ENCODE results near the gene SECISBP2. TPM values are rescaled to one million over a fixed set of nuclear protein-coding genes. Genes with fewer than 3 reads are reported as not detected.
"Not testable (repeated sequence)": the region's sequence is repeated elsewhere in the genome, so short reads cannot be mapped to it uniquely, and the experiment has no call there.

SECISBP2 gene
- total RNA-seq, 1 donor, result 30.8 TPM

GRCh38 chr9:89342213-89342612 is 23.9 kb downstream of the SECISBP2 start:
- H4K20me1 ChIP-seq (ENCODE audit: insufficient read depth, low read length), result peaks cover 2% of the 10 kb centered on the region
- no peaks in the 10 kb centered on the region for H3K79me2 ChIP-seq (ENCODE audit: insufficient read depth, low read length)
- H2AFZ ChIP-seq (ENCODE audit: low read length), result no peak overlapping the region
- no peaks in the 10 kb centered on the region for H3K27me3 ChIP-seq (ENCODE audit: insufficient read depth, low read length)
- H3K4me3 ChIP-seq (ENCODE audit: insufficient read depth, low read length), result no peak overlapping the region
- no peak overlapping the region for H3K4me2 ChIP-seq (ENCODE audit: insufficient read depth, low read length)
- no peak for DNase-seq (ENCODE audit: insufficient read length, low spot score, missing footprints)
- H3K27ac ChIP-seq (ENCODE audit: low read depth, low read length), result no peak overlapping the region
- H3K9me3 ChIP-seq (ENCODE audit: low read depth, low read length), result no peaks in the 10 kb centered on the region
- no peaks in the 10 kb centered on the region for H3K4me1 ChIP-seq (ENCODE audit: insufficient read depth, low read length)
- peaks cover 74% of the 10 kb centered on the region for H3K36me3 ChIP-seq (ENCODE audit: insufficient read depth, low read length)
- TF ChIP-seq CTCF (IDR thresholded peaks at IDR 0.05; ENCODE audit: extremely low read depth, low read depth, low read length), result no peak

- Histone ChIP-seq H3K4me3 (ENCODE audit: insufficient read depth, low read length) (no peak overlapping the region), H3K36me3 (ENCODE audit: insufficient read depth, low read length) (peaks cover 73% of the 10 kb centered on the region), H3K79me2 (ENCODE audit: insufficient read depth, low read length) (no peaks in the 10 kb centered on the region), H3K27ac (ENCODE audit: low read depth, low read length) (peak overlapping the region; percentile 20), H3K9me3 (ENCODE audit: low read depth, low read length) (no peaks in the 10 kb centered on the region), H3K27me3 (ENCODE audit: insufficient read depth, low read length) (no peaks in the 10 kb centered on the region), H3K4me2 (ENCODE audit: insufficient read depth, low read length) (no peak overlapping the region), H2AFZ (ENCODE audit: low read length) (no peak overlapping the region), H4K20me1 (ENCODE audit: insufficient read depth, low read length) (peaks cover 2% of the 10 kb centered on the region), H3K4me1 (ENCODE audit: insufficient read depth, low read length) (no peaks in the 10 kb centered on the region)
- peak; percentile 71 for DNase-seq (ENCODE audit: insufficient read length, low spot score, missing footprints)
- TF ChIP-seq CTCF (IDR thresholded peaks at IDR 0.05; ENCODE audit: extremely low read depth, low read depth, low read length), result no peak
Observed at GRCh38 chr9:89342948-89343347, 24.6 kb downstream of the SECISBP2 start.

DNA sequence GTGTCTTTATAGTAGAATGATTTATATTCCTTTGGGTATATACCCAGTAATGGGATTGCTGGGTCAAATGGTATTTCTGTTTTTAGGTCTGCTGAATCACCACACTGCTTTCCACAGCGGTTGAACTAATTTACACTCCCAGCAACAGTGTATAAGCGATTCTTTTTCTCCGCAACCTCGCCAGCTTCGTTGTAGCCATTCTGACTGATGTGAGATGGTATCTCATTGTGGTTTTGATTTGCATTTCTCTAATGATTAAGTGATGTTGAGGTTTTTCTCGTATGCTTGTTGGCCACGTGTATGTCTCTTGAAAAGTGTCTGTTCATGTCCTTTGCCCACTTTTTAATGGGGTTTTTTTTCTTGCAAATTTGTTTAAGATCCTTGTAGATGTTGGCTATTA is 25.5 kb downstream of the SECISBP2 start:
- H3K9me3 ChIP-seq (ENCODE audit: low read depth, low read length); H3K4me2 ChIP-seq (ENCODE audit: insufficient read depth, low read length); H2AFZ ChIP-seq (ENCODE audit: low read length); H3K27me3 ChIP-seq (ENCODE audit: insufficient read depth, low read length); H3K4me1 ChIP-seq (ENCODE audit: insufficient read depth, low read length); H3K27ac ChIP-seq (ENCODE audit: low read depth, low read length); H3K4me3 ChIP-seq (ENCODE audit: insufficient read depth, low read length); H4K20me1 ChIP-seq (ENCODE audit: insufficient read depth, low read length); H3K79me2 ChIP-seq (ENCODE audit: insufficient read depth, low read length); DNase-seq (ENCODE audit: insufficient read length, low spot score, missing footprints): not testable (repeated sequence)
- H3K36me3 ChIP-seq (ENCODE audit: insufficient read depth, low read length), result peaks cover 77% of the 10 kb centered on the region

DNA sequence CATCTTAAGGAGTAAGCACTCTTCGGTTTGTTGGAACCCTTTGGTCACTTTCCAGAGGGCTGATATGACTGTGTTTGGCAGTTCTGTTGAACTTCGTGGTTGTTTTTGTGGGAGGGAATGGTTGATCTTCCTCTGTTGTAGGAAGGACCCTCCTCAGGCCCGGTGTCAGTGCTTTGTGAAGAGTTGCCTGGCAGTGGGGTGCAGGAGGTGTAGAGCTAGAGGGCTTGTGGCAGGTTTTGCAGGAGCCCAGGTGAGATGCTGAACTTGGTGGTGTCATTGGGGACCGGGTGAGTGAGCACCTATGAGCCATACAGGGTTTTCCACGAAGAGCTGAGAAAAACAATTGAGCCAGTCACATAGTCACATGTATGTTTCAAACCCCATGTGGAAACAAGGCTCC is 27.2 kb downstream of the SECISBP2 start:
- H3K36me3 ChIP-seq (ENCODE audit: insufficient read depth, low read length), result peaks cover 78% of the 10 kb centered on the region
- H3K27ac ChIP-seq (ENCODE audit: low read depth, low read length), result no peak overlapping the region
- H3K9me3 ChIP-seq (ENCODE audit: low read depth, low read length), result no peaks in the 10 kb centered on the region
- TF ChIP-seq CTCF (IDR thresholded peaks at IDR 0.05; ENCODE audit: extremely low read depth, low read depth, low read length), result no peak
- no peak overlapping the region for H2AFZ ChIP-seq (ENCODE audit: low read length)
- no peak overlapping the region for H3K4me3 ChIP-seq (ENCODE audit: insufficient read depth, low read length)
- H4K20me1 ChIP-seq (ENCODE audit: insufficient read depth, low read length), result peaks cover 2% of the 10 kb centered on the region
- H3K79me2 ChIP-seq (ENCODE audit: insufficient read depth, low read length), result no peaks in the 10 kb centered on the region
- no peak overlapping the region for H3K4me2 ChIP-seq (ENCODE audit: insufficient read depth, low read length)
- DNase-seq (ENCODE audit: insufficient read length, low spot score, missing footprints), result peak; percentile 62
- no peaks in the 10 kb centered on the region for H3K4me1 ChIP-seq (ENCODE audit: insufficient read depth, low read length)
- H3K27me3 ChIP-seq (ENCODE audit: insufficient read depth, low read length), result no peaks in the 10 kb centered on the region
